ENCODE measurements around the gene RAMP3.

DNA sequence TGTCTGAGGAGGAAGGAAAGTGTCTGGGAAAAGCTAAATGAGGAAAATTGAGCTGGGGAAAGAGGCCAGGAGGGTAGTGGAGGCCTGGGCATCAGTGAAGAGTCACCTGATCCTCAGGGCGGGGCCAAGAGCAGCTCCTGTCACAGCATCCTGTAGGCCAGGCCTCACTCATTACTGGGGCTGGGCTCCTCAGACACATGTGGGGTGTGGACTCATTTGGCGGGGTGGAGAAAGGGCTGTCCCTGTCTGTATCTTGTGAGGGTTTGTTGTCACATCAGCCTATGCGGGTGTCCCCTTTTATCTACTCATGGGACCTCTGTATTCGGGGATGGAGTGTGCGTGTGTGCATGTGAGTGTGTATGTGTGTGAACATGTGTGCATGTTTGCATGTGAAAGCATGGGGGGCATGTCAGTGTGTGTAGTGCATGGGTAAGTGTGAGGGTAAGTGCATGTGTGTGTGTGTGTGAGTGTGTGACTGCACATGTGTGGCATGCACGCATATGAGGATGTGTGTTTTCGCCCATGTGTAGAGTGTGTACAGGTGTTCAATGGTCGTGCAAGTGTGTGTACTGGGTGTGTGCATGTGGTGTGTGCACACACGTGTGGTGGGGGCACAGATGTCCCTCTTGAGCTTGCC lies 67.8 kb downstream of the RAMP3 start:
- TF ChIP-seq CTCF (IDR thresholded peaks at IDR 0.05) (no peak), EP300 (IDR thresholded peaks at IDR 0.05) (no peak), POLR2A (IDR thresholded peaks at IDR 0.05) (no peak)

Measured in tibial nerve (tissue), 4 donors.